HT-29 (cell line): Measurements from ENCODE around the gene THSD8. TPM values are rescaled to one million over a fixed set of nuclear protein-coding genes. Genes with fewer than 3 reads are reported as not detected.

Experiments
- DNase-seq: peaks from one replicate; pipeline ENCODE4 v3.0.0-alpha.2; 2015; ENCODE audit warnings: low spot score
- total RNA-seq: library from RNA; depleted of rRNA; stranded (reverse); fragments of >200 nt; shearing (Covaris generic); gene quantifications from 2 replicates; pipeline ENCODE4 v1.2.3, GENCODE V29; 2014

Gene THSD8
- total RNA-seq, 1 experiment from 2014 or later: not detected

GRCh38 chr19:12779162-12779993 is 22.5 kb upstream of the THSD8 start:
- DNase-seq: no peak

- DNase-seq: peak; percentile 36
Observed at GRCh38 chr19:12782174-12782423, 19.8 kb upstream of the THSD8 start.

- peak; percentile 60 for DNase-seq
Observed at GRCh38 chr19:12782424-12783290, 19.2 kb upstream of the THSD8 start.

- DNase-seq: no peak
Observed at GRCh38 chr19:12783291-12783848, 18.5 kb upstream of the THSD8 start.

- DNase-seq: peak; percentile 58
Observed at GRCh38 chr19:12783849-12784393, 17.9 kb upstream of the THSD8 start.

- peak; percentile 43 for DNase-seq
Observed at GRCh38 chr19:12784394-12784870, 17.4 kb upstream of the THSD8 start.

GRCh38 chr19:12784871-12785430 is 16.9 kb upstream of the THSD8 start:
- no peak for DNase-seq

GRCh38 chr19:12785431-12786031 is 16.3 kb upstream of the THSD8 start:
- DNase-seq: no peak

GRCh38 chr19:12786141-12786870 is 15.6 kb upstream of the THSD8 start:
- peak; percentile 69 for DNase-seq

GRCh38 chr19:12786952-12787351 is 14.9 kb upstream of the THSD8 start:
- DNase-seq: no peak

- no peak for DNase-seq
Observed at GRCh38 chr19:12787458-12787857, 14.4 kb upstream of the THSD8 start.

- DNase-seq: no peak
Observed at GRCh38 chr19:12788042-12788681, 13.7 kb upstream of the THSD8 start.

- peak; percentile 75 for DNase-seq
Observed at GRCh38 chr19:12788682-12789097, 13.2 kb upstream of the THSD8 start.

- peak; percentile 52 for DNase-seq
Observed at GRCh38 chr19:12789098-12789903, 12.6 kb upstream of the THSD8 start.

GRCh38 chr19:12789904-12790619 is 11.8 kb upstream of the THSD8 start:
- peak; percentile 90 for DNase-seq

GRCh38 chr19:12790628-12791344 is 11.1 kb upstream of the THSD8 start:
- DNase-seq: no peak

GRCh38 chr19:12791345-12792050 is 10.4 kb upstream of the THSD8 start, which contains the start of gene JUNB:
Gene JUNB (plus strand): TSS chr19:12791486. CDS start chr19:12791772, 286 bp downstream.
- DNase-seq: peak; percentile 92
